GM12872 (cell line): ENCODE results near the gene SHTN1.

ENCODE experiments used
- CTCF ChIP-seq: IDR thresholded peaks from 3 replicates; pipeline ENCODE4 v1.5.1; 2011; ENCODE audit warnings: low read depth, mild to moderate bottlenecking, low read length, moderate library complexity; ENCODE audit not compliant: insufficient read depth

SHTN1 gene

GRCh38 chr10:116849248-116850057, 155.5 kb downstream of the SHTN1 start, which contains the start of gene ENO4:
TSS of gene ENO4 (plus strand) at chr10:116849499. CDS start at chr10:116849567, 68 bp downstream.
- no peak for TF ChIP-seq CTCF

GRCh38 chr10:116848944-116849247, 156.1 kb downstream of the SHTN1 start:
- no peak for TF ChIP-seq CTCF

GRCh38 chr10:116848032-116848943, 156.7 kb downstream of the SHTN1 start:
- TF ChIP-seq CTCF, result no peak

DNA sequence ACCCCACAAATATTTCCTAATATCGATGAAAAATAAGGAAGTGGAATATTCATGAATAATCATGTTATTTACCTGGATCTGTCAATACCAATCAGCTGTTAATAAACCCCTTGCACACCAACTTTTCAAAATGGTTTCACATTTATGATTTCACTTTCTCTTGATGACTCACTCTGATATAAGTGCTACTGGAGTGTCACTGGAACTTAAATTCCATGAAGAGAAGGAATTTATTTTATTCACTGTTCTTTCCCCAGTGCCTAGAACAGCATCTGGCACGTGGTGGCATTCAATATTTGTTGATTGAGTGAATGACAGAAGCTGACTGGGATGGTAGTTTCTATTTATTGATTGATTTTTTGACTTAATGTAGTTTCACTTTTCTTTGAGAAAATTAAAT, 159.2 kb downstream of the SHTN1 start:
- no peak for TF ChIP-seq CTCF

- TF ChIP-seq CTCF, result no peak
These were observed 164.5 kb downstream of the SHTN1 start for GRCh38 chr10:116840389-116841075.

DNA sequence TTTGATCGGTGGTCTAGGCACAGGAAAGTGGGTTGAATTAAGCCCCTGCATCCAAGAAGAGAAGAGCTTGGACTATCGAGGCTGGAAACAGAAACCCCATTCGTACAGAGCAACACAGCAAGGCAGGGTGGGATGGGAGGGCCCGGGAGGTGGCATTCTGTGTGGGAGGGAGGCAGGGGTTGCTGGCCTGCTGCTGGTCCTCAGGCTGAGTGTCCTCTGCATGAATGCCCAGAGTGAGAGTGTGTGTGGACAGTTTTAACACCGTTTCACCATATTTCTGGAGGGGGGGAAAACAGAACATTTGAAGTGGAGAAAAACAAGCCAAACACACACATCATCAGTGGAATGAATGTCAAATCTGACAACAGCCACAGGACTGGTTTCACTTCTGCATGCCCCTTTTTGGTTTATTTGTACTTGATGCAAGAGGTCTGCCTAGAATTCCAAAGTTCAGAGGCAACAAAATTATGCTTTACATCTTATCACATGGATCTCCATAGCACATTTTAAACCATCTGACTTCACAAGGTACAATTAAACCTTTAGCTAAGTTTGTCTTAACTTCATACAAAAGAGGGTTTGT, 166.8 kb downstream of the SHTN1 start:
- TF ChIP-seq CTCF, result no peak

DNA sequence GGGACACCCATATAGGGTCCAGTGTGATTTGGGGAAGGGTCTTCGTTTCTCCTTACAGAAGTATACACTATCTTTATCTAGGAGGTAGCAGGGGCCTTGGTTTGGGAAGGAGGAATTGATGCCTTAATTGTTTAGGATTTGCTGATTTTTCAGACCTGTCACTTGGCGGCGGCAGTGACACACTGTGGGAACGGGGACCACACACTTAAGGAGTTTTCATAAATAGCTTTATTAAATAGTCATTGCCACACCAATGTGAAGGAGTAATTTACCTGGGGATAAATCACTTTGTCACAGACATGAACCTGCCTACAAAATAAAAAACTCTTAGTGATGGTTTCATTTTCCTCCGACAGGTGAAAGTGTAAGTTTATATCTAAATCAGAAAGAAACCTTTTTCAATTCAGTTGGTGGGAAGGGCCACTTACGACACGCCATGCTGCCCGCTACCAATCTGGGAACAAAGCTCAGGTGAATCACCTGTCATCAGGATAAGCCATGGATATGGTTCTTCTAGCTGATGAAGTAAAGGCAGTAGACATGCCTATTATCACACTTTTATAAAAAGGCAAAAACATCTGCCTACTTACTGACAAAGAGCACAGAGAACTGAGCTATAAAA, 168.0 kb downstream of the SHTN1 start:
- TF ChIP-seq CTCF, result no peak
